SJCRH30 (cell line): ENCODE results near the gene NFIC. TPM values are rescaled to one million over a fixed set of nuclear protein-coding genes. Genes with fewer than 3 reads are reported as not detected.
"Not testable (repeated sequence)": the region's sequence is repeated elsewhere in the genome, so short reads cannot be mapped to it uniquely, and the experiment has no call there.

ENCODE experiments used
- DNase-seq, 2 experiments: peaks; one replicate each; pipeline ENCODE4 v3.0.0-alpha.2; 2015 to 2020
- H3K27ac ChIP-seq: fragments of 250-450 bp; sonication (Bioruptor Pico); 2 replicates; pipeline ENCODE4 v1.5.1; 2020; ENCODE audit warnings: mild to moderate bottlenecking, moderate library complexity
- H3K27me3 ChIP-seq: fragments of 250-450 bp; sonication (Bioruptor Pico); 2 replicates; pipeline ENCODE4 v1.5.1; 2020; ENCODE audit warnings: mild to moderate bottlenecking, moderate library complexity
- H3K36me3 ChIP-seq: fragments of 250-450 bp; sonication (Bioruptor Pico); 2 replicates; pipeline ENCODE4 v1.5.1; 2020; ENCODE audit warnings: mild to moderate bottlenecking, moderate library complexity
- H3K4me1 ChIP-seq: fragments of 250-450 bp; sonication (Bioruptor Pico); 2 replicates; pipeline ENCODE4 v1.5.1; 2020; ENCODE audit warnings: mild to moderate bottlenecking, moderate library complexity
- H3K4me3 ChIP-seq: fragments of 250-450 bp; sonication (Bioruptor Pico); 2 replicates; pipeline ENCODE4 v1.5.1; 2020; ENCODE audit warnings: mild to moderate bottlenecking, moderate library complexity
- H3K9me3 ChIP-seq: fragments of 250-450 bp; sonication (Bioruptor Pico); replicated peaks from 2 replicates; pipeline ENCODE4 v1.5.1; 2020; ENCODE audit warnings: mild to moderate bottlenecking, moderate library complexity
- total RNA-seq: library from RNA; depleted of rRNA; stranded (reverse); fragments of >200 nt; shearing (Covaris generic); gene quantifications from 2 replicates; pipeline ENCODE4 v1.2.3, GENCODE V29; 2014

Gene NFIC
- total RNA-seq, 1 experiment from 2014 or later: 15.1 TPM

DNA sequence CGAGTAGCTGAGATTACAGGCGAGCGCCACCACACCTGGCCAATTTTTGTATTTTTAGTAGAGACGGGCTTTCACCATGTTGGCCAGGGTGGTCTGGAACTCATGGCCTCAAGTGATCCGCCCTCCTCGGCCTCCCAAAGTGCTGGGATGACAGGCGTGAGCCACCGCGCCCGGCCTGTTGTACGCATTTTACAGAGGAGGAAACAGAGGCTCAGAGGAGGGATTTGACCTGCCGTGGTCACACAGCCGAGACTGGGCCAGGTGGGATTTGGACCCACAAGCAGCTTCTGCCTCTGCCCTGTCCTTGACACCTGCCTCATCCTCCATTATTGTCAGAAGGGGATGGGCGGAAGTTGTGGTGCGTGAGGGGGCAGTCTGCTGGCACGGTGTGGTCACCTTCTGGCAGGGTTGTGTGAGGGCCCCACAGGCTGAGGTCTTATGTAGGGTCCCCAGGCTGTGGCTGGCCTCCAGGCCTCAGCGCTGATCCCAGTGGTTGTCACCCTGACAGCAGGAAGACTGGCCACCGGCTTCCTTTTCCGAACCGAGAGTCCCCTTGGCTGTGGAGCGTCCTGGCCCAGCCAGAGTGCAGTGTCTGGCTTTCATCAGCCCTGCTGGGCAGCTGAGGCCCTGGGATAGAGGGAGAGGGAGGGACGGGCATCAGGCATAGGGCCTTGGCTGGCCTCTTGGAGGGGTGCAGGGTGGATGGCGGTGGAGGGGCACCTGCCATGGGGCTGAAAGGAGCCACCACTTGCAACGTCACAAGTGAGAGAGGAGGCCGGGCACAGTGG lies 20.3 kb downstream of the NFIC start:
- Histone ChIP-seq H3K4me3 (no peak overlapping the region), H3K9me3 (no peaks in the 10 kb centered on the region), H3K36me3 (peaks cover 13% of the 10 kb centered on the region), H3K27ac (no peak overlapping the region), H3K4me1 (0 out of 2 replicates have a peak, but pooled peaks cover 7% of the 10 kb centered on the region), H3K27me3 (no peaks in the 10 kb centered on the region)
- no peak for DNase-seq

DNA sequence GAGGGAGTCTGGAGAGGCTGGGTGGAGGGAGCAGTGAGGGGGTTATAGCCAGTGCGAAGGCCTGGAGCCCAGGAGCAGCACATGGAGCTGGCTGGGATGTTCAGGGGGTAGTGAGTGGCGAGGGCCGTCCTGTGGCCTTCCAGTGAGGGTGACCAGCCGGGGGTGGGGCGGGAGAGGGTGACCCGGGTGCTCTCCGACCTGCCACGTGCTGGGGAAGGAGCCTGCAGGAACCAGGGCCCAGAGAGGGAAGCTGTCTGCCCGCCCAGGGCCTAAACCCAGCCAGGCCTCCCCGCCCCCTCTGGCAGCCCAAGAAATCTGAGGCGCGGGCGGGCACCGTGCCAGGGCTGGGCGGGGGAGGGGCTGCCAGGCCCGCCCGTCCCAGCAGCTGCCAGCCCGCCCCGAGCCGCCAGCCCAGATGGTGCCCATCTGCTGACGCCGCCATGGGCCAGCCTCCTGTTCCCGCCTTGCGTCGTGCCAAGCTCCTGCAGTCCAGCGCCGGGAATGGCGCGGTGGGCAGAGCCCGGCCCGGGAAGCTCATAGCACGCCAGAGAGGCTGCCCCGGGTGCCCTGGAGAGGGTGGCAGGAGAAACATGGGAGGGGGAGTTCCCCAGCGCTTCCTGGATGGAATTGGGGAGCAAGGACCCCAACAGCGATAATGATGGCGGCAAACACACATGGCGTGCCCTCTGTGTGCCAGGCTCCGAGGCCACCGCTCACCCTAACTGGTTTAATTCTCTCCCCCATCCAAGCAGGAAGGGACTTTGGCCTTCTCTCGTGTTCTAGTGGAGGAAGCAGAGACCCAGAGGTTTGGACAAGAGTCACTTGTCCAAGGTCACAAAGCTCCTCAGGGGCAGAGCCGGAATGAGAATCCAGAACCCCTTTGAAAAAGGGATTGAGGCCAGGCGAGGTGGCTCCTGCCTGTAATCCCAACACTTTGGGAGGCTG lies 21.5 kb downstream of the NFIC start:
- 0 out of 2 replicates have a peak, but pooled peaks cover 14% of the 10 kb centered on the region for H3K4me1 ChIP-seq
- no peak overlapping the region for H3K27ac ChIP-seq
- peaks cover 15% of the 10 kb centered on the region for H3K36me3 ChIP-seq

DNA sequence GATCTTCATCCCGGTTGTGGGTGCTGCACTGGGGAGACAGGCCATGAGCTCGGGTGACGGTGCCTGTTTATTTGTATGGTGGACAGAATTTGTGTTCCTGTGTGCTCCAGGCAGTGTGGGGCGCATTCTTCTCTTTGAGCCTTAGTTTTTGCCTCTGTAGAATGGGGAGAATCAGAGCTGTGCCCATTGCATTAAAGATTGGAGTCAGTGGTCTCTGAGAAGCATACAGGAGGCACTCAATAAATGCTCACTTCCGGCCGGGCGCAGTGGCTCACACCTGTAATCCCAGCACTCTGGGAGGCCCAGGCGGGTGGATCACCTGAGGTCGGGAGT lies 23.0 kb downstream of the NFIC start:
- H3K4me1 ChIP-seq: 0 out of 2 replicates have a peak, but pooled peaks cover 14% of the 10 kb centered on the region
- no peaks in the 10 kb centered on the region for H3K27me3 ChIP-seq
- peaks cover 18% of the 10 kb centered on the region for H3K36me3 ChIP-seq
- no peak overlapping the region for H3K4me3 ChIP-seq
- H3K27ac ChIP-seq: no peak overlapping the region
- no peak for DNase-seq
- H3K9me3 ChIP-seq: no peaks in the 10 kb centered on the region

More for the DNA sequence above, 21.5 kb downstream of the NFIC start:
- Histone ChIP-seq H3K27me3 (no peaks in the 10 kb centered on the region), H3K9me3 (no peaks in the 10 kb centered on the region), H3K4me3 (no peak overlapping the region)
- no peak for DNase-seq

DNA sequence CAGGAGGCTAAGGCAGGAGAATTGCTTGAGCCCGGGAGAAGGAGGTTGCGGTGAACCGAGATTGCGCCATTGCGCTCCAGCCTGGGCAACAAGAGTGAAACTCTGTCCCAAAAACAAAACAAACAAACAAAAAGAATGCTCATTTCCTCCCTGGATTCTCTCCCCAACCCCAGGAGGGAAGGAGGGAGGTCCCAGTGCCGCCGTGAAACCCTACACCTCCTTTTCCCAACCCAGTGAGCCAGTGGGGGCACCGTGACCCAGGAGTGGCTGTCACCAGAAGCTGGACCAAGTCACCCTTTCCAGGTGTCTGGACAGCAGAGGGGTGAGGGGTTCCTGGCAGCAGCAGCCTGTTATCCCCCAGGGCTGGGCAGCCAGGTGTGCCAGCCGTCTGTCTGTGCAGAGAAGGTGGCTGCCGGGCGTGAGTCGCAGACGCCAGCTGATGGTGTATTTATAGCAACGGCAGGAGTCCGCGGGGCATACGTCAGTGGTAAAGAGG lies 23.5 kb downstream of the NFIC start:
- Histone ChIP-seq H3K4me3 (no peak overlapping the region), H3K4me1 (0 out of 2 replicates have a peak, but pooled peaks cover 14% of the 10 kb centered on the region), H3K27me3 (no peaks in the 10 kb centered on the region), H3K36me3 (peaks cover 18% of the 10 kb centered on the region), H3K9me3 (no peaks in the 10 kb centered on the region), H3K27ac (no peak overlapping the region)
- DNase-seq: no peak

DNA sequence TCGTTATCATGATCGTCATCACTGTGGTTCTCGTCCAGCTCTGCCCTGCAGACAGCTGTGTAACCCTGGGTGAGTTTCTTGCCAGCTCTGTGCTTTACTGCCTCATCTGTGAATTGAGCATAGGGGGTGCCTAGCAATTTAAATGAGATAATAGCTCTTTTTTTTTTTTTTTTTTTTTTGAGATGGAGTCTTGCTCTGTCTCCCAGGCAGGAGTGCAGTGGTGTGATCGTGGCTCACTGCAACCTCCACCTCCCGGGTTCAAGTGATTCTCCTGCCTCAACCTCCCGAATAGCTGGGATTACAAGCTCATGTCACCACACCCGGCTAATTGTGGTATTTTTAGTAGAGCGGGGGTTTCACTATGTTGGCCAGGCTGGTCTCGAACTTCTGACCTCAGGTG lies 25.5 kb downstream of the NFIC start:
- not testable (repeated sequence) for H3K27me3 ChIP-seq, H3K4me3 ChIP-seq, H3K27ac ChIP-seq, H3K9me3 ChIP-seq, DNase-seq
- H3K36me3 ChIP-seq: peaks cover 19% of the 10 kb centered on the region
- 0 out of 2 replicates have a peak, but pooled peaks cover 14% of the 10 kb centered on the region for H3K4me1 ChIP-seq

DNA sequence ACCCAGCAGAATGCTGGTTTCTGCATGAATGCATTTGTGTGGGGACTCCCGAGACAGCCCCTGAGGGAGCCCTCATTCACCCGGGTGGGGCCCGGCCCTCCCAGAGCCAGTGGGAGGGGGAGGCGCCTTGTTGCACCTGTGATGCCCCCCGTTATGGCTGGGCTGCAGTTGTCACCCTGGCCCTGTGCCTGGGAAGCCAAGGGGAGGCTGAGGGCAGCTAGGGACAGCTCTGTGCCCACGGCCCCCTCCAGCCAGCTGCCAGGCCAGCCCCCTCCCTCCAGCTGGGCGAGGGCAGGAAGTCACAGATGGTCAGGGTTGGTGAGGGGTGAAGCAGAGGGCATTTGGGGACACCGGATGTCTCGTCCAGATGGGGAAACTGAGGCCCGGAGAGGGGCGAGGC lies 26.1 kb downstream of the NFIC start:
- H3K9me3 ChIP-seq: no peaks in the 10 kb centered on the region
- H3K36me3 ChIP-seq: peaks cover 21% of the 10 kb centered on the region
- no peaks in the 10 kb centered on the region for H3K27me3 ChIP-seq
- H3K4me3 ChIP-seq: no peak overlapping the region
- peak; percentile 43 to 50 for DNase-seq
- H3K4me1 ChIP-seq: peaks cover 18% of the 10 kb centered on the region; the same call in 1 of the 2 replicates
- peak overlapping the region; percentile 31; the same call in 1 of the 2 replicates for H3K27ac ChIP-seq

DNA sequence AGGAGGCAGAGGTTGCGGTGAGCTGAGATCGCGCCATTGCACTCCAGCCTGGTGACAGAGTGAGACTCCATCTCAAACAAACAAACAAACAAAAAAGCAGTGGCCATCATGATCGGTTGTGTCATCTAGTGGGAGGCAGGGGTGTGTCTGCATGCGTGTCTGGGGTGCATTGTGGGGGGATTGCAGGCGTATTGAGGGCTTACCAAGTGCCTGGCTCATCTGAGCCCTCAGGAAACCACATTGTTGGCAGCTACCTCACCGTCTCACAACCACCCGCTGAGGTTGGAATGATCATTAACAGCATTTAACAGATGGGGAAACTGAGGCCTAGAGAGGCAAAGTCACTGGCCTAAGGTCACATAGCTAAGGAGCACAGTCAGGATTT lies 30.5 kb downstream of the NFIC start:
- Histone ChIP-seq H3K4me1 (peaks cover 11% of the 10 kb centered on the region; the same call in 1 of the 2 replicates), H3K27ac (peak overlapping the region; percentile 38; the same call in 1 of the 2 replicates), H3K27me3 (no peaks in the 10 kb centered on the region), H3K36me3 (peaks cover 8% of the 10 kb centered on the region), H3K9me3 (no peaks in the 10 kb centered on the region), H3K4me3 (no peak overlapping the region)
- no peak for DNase-seq

DNA sequence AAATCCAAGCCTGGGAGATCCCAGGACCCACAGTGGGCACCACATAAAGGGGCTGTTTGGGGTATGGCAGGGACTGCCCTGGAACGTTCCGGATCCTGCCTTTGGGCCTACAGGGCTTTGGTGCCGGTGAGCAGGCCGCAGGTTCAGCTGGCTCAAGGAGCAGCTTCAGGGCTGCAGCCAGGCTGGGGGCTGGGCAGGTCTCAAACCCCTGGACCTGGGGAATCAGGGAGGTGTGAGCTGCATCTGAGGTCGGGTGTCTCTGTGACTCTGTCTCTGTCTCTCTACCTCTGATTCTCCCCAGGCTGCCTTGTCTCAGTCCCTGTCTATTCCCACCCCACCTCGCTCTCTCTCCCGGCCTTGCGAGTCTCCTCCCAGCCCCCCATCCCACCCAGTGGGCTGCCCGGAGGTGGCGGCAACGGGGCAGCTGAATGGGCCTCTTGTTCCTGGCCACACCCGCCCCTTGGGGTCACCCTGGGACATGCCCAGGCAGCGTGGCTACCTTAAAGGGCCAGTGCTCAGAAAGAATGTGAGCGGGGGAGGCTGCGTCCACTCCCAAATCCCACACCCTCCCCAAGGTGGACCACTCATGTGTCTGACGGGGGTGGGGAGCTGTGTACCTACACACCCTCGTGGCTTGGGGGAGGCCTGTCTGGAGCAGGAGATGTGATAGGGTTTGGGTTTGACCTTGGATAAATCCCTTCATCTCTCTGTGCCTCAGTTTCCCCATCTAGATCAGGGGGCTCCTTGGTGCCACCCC lies 31.1 kb downstream of the NFIC start:
- H3K36me3 ChIP-seq: peaks cover 8% of the 10 kb centered on the region
- peak overlapping the region; percentile 38; the same call in 1 of the 2 replicates for H3K27ac ChIP-seq
- DNase-seq: peak; percentile 68 to 77
- H3K27me3 ChIP-seq: no peaks in the 10 kb centered on the region
- no peak overlapping the region for H3K4me3 ChIP-seq
- no peaks in the 10 kb centered on the region for H3K9me3 ChIP-seq
- peaks cover 7% of the 10 kb centered on the region; the same call in 1 of the 2 replicates for H3K4me1 ChIP-seq

DNA sequence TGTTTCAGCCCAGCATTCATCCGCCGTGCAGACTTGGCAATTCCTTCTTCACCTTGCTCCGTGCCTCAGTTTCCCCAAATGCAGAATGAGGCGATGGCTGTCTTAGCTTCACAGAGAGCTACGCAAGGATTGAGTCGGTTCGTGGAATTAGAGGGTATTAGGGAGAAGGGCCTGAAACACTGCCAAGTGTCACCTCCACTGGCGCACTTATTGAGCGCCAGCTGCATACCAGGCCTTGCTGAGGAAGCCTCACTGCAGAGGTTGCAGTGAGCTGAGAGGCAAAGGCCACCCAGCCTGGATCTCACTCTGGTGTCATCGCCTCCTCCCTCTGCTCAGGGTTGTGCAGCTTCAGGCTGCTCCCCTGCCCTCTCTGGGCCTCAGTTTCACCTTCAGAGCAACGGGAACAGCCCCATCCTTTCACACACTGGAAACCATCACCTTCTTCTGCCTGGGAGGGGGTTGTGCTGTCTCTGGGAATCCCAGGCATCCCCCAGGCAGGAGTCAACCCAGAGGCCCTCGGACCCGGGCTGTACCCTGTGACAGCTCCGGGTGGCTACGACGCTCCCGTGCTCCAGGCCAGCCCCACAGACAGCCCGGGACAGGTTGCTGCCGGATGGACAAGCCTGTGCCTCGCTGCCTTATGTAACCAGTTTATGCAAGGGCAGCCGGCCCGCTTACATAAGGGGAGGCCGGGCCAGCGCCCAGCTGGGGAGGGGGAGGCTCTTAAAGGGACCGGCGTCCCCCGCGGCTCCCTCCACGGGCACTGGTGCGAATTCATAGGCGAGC lies 31.9 kb downstream of the NFIC start:
- Histone ChIP-seq H3K36me3 (peaks cover 13% of the 10 kb centered on the region), H3K4me1 (peaks cover 4% of the 10 kb centered on the region; the same call in 1 of the 2 replicates), H3K4me3 (no peak overlapping the region), H3K27ac (no peak overlapping the region; the same call in 1 of the 2 replicates), H3K27me3 (no peaks in the 10 kb centered on the region), H3K9me3 (no peaks in the 10 kb centered on the region)
- DNase-seq: no peak

DNA sequence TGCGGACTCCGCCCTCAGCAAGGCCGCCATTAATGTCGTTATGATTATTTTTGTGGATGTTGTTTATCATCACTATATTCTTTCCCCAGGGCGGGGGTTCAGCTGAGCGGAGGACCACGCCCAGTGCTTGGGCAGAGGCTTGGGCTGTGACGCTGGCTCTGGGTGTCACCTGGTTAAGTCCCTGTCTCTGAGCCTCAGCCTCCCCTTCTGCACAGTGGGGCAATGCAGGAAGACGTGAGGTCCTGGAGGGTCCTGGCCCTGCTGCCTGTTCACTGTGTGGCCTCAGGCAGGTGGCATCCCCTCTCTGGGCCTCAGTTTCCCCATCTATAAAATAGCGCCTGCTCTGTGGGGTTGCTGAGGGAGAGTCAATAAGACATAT lies 32.5 kb downstream of the NFIC start:
- no peak overlapping the region for H3K4me3 ChIP-seq
- H3K9me3 ChIP-seq: no peaks in the 10 kb centered on the region
- H3K27me3 ChIP-seq: no peaks in the 10 kb centered on the region
- DNase-seq: no peak
- H3K27ac ChIP-seq: no peak overlapping the region
- H3K4me1 ChIP-seq: peaks cover 4% of the 10 kb centered on the region; the same call in 1 of the 2 replicates
- peaks cover 13% of the 10 kb centered on the region for H3K36me3 ChIP-seq

DNA sequence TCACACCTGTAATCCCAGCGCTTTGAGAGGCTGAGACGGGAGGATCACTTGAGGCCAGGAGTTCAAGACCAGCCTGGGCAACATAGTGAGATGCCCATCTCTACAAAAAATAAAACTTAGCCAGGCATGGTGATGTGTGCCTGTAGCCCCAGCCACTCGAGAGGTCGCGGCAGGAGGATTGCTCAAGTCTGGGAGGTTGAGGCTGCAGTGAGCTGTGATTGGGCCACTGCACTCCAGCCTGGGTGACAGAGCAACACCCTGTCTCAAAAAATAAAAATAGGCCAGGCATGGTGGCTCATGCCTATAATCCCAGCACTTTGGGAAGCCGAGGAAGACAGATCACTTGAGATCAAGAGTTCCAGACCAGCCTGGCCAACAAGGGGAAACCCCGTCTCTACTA lies 32.9 kb downstream of the NFIC start:
- H3K9me3 ChIP-seq, H3K27ac ChIP-seq, H3K27me3 ChIP-seq, DNase-seq, H3K36me3 ChIP-seq, H3K4me1 ChIP-seq, H3K4me3 ChIP-seq: not testable (repeated sequence)

DNA sequence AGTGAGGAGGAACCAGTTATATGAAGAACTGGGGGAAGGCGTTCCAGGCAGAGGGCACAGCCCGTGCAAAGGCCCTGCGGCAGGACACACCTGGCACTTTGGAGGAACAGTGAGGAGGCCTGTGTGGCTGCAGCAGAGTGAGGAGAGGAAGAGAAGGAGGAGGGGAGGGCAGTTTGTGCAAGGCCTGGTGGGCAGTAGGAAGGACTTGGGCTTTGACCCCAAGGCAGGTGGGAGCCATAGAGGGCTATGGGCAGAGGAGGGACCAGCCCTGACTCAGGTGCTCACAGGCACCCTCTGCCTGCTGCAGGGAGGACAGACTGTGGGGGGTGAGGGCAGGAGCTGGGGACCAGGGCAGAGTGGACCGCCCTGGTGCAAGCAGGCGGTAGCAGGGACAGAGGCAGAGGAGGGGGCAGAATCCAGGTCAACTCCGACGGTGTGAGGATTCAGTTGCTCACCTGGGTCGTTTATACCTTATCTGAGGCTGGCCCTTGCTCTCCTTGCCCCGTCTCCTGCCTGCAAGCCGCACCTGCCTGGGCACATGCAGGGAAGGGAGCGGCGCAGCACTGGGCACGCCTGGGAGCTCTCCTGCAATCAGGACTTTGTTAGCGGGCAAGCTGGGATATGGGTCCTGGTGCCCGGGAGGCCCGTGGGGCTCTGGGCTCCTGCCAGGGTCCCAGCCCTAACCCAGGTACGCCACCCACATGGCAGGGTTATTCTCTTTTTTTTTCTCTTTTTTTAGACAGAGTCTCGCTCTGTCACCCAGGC lies 34.8 kb downstream of the NFIC start:
- Histone ChIP-seq H3K36me3 (peaks cover 10% of the 10 kb centered on the region; the same call in 1 of the 2 replicates), H3K27me3 (no peaks in the 10 kb centered on the region), H3K27ac (no peak overlapping the region), H3K4me3 (no peak overlapping the region), H3K9me3 (no peaks in the 10 kb centered on the region), H3K4me1 (peaks cover 4% of the 10 kb centered on the region; the same call in 1 of the 2 replicates)
- no peak for DNase-seq
